ENCODE results near the gene ZNRF3. TPM values are rescaled to one million over a fixed set of nuclear protein-coding genes. Genes with fewer than 3 reads are reported as not detected.

Gene ZNRF3
- total RNA-seq, 1 donor from 2014 or later, result 2.0 TPM

GRCh38 chr22:29096736-29097669 is 213.6 kb downstream of the ZNRF3 start:
- Mint-ChIP-seq H3K27ac (no peak overlapping the region), H3K4me3 (no peak overlapping the region), H3K4me1 (no peaks in the 10 kb centered on the region), H3K9me3 (no peaks in the 10 kb centered on the region), H3K27me3 (peaks cover 15% of the 10 kb centered on the region), H3K36me3 (ENCODE audit: low read depth) (no peaks in the 10 kb centered on the region)
- DNase-seq, result no peak
- intact Hi-C loops (cut with micrococcal nuclease), result no loop called here

- no peak overlapping the region for H3K4me3 Mint-ChIP-seq
- intact Hi-C loops (cut with micrococcal nuclease), result no loop called here
- no peak overlapping the region for H3K27ac Mint-ChIP-seq
- H3K9me3 Mint-ChIP-seq, result no peaks in the 10 kb centered on the region
- no peaks in the 10 kb centered on the region for H3K4me1 Mint-ChIP-seq
- peaks cover 19% of the 10 kb centered on the region for H3K27me3 Mint-ChIP-seq
- no peaks in the 10 kb centered on the region for H3K36me3 Mint-ChIP-seq (ENCODE audit: low read depth)
- DNase-seq, result no peak
These were observed 214.9 kb downstream of the ZNRF3 start for GRCh38 chr22:29098296-29098695.

- H3K9me3 Mint-ChIP-seq, result no peaks in the 10 kb centered on the region
- H3K27me3 Mint-ChIP-seq, result peaks cover 23% of the 10 kb centered on the region
- H3K36me3 Mint-ChIP-seq (ENCODE audit: low read depth), result no peaks in the 10 kb centered on the region
- no peak for DNase-seq
- H3K27ac Mint-ChIP-seq, result no peak overlapping the region
- H3K4me1 Mint-ChIP-seq, result no peaks in the 10 kb centered on the region
- no peak overlapping the region for H3K4me3 Mint-ChIP-seq
- intact Hi-C loops (cut with micrococcal nuclease), result no loop called here
These were observed 218.9 kb downstream of the ZNRF3 start for GRCh38 chr22:29102300-29102699.

- no peaks in the 10 kb centered on the region for H3K4me1 Mint-ChIP-seq
- no peak overlapping the region for H3K27ac Mint-ChIP-seq
- H3K27me3 Mint-ChIP-seq, result peaks cover 22% of the 10 kb centered on the region
- no peak for DNase-seq
- H3K4me3 Mint-ChIP-seq, result no peak overlapping the region
- intact Hi-C loops (cut with micrococcal nuclease), result no loop called here
- H3K9me3 Mint-ChIP-seq, result no peaks in the 10 kb centered on the region
- H3K36me3 Mint-ChIP-seq (ENCODE audit: low read depth), result no peaks in the 10 kb centered on the region
These were observed 219.7 kb downstream of the ZNRF3 start for GRCh38 chr22:29103121-29103520.

GRCh38 chr22:29105468-29105867 is 222.1 kb downstream of the ZNRF3 start:
- Mint-ChIP-seq H3K4me1 (no peaks in the 10 kb centered on the region), H3K9me3 (no peaks in the 10 kb centered on the region), H3K4me3 (no peak overlapping the region), H3K27ac (no peak overlapping the region), H3K27me3 (peaks cover 25% of the 10 kb centered on the region), H3K36me3 (ENCODE audit: low read depth) (no peaks in the 10 kb centered on the region)
- no peak for DNase-seq
- intact Hi-C loops (cut with micrococcal nuclease), result no loop called here

GRCh38 chr22:29106839-29107238 is 223.5 kb downstream of the ZNRF3 start:
- H3K36me3 Mint-ChIP-seq (ENCODE audit: low read depth), result no peaks in the 10 kb centered on the region
- no peaks in the 10 kb centered on the region for H3K4me1 Mint-ChIP-seq
- no peak overlapping the region for H3K27ac Mint-ChIP-seq
- peaks cover 25% of the 10 kb centered on the region for H3K27me3 Mint-ChIP-seq
- H3K4me3 Mint-ChIP-seq, result no peak overlapping the region
- no peaks in the 10 kb centered on the region for H3K9me3 Mint-ChIP-seq
- no peak for DNase-seq
- intact Hi-C loops (cut with micrococcal nuclease), result no loop called here

Other genes starting within 250 kb of the ZNRF3 start
- gene TTC28, start 203.7 kb upstream of the ZNRF3 start, total RNA-seq, result 1.3 and 2.2 TPM in 2 replicates
- 29.8 and 32.7 TPM in 2 replicates for gene CHEK2, start 141.8 kb upstream of the ZNRF3 start, total RNA-seq
- gene HSCB, start 141.5 kb upstream of the ZNRF3 start, total RNA-seq, result 12.8 and 14.1 TPM in 2 replicates
- gene CCDC117, start 110.9 kb upstream of the ZNRF3 start, total RNA-seq, result 41.2 and 47.7 TPM in 2 replicates
- gene XBP1, start 83.0 kb upstream of the ZNRF3 start, total RNA-seq, result 133 and 135 TPM in 2 replicates
- gene C22orf31, start 178.3 kb downstream of the ZNRF3 start, total RNA-seq, result not detected in 2 replicates
- not detected in 2 replicates for gene KREMEN1, start 189.5 kb downstream of the ZNRF3 start, total RNA-seq

Measured in activated CD4-positive, alpha-beta T cell treated with anti-CD3 and anti-CD28 coated beads, Interleukin-2, amount 10 ng/mL, durations not matched to agents 24 days and 14 days (primary cell).